Glomerular endothelial cell (primary cell): ENCODE results near the gene TLE2. TPM values are rescaled to one million over a fixed set of nuclear protein-coding genes. Genes with fewer than 3 reads are reported as not detected.
"Not testable (repeated sequence)": the region's sequence is repeated elsewhere in the genome, so short reads cannot be mapped to it uniquely, and the experiment has no call there.

Experiments used
- DNase-seq: peaks from one replicate; pipeline ENCODE4 v3.0.0-alpha.2; 2011; ENCODE audit warnings: low read depth, low spot score; ENCODE audit errors: extremely low read depth
- total RNA-seq: library from RNA; depleted of rRNA; stranded (reverse); fragments of >200 nt; gene quantifications from 2 replicates; pipeline ENCODE4 v1.2.3, GENCODE V29; 2015

Gene TLE2
- total RNA-seq, 1 donor from 2014 or later, result 32.8 TPM

- no peak for DNase-seq
These were observed 40.5 kb downstream of the TLE2 start for GRCh38 chr19:2988568-2988967.

- no peak for DNase-seq
These were observed 41.3 kb downstream of the TLE2 start for GRCh38 chr19:2987797-2988196.

- no peak for DNase-seq
These were observed 42.0 kb downstream of the TLE2 start for GRCh38 chr19:2986951-2987524.

- DNase-seq, result no peak
These were observed 44.9 kb downstream of the TLE2 start for GRCh38 chr19:2984215-2984528.

DNA sequence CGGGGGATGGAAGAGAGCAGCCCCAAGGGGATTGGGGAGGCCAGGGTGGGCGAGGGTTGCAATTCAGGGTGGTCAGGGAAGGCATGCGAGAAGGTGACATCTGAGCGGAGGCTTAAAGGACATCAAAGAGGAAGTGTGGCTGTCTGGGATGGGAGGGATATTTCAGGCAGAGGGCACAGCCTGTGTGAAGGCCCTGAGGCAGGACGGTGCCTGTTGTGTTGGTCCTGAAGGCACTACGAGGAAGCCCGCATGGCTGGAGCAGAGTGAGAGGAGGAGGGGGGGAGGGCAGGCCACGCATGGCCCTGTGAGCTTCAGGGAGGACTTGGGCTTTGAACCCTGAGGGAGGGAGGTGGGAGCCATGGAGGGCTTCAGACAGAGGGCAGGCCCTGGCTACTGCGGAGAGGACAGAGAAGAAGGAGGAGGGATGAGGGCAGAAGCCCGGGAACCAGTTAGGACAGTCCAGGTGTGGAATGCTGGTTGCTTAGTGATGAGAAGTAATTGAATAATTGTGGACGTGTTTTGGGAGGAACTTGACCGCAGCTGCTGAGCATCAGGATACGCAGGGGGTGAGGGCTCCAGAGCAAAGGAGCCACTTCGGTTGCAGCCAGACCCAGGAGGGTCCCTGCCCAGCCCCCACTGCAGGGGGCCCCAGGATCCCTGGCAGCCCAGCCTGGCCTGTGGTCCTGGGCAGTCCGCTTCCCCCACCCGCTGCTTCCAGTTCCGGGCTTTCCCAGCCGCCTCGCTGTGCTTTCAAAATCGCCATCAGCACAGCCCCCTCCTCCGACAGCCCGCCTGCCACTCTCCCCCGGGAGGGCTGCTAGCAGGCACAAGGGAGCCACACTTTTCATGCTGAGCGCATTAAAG lies 45.5 kb downstream of the TLE2 start:
- DNase-seq, result no peak

GRCh38 chr19:2982983-2983350 lies 46.1 kb downstream of the TLE2 start:
- DNase-seq, result no peak

GRCh38 chr19:2982561-2982960 lies 46.5 kb downstream of the TLE2 start:
- DNase-seq, result no peak

- DNase-seq, result no peak
These were observed 47.2 kb downstream of the TLE2 start for GRCh38 chr19:2981898-2982297.

DNA sequence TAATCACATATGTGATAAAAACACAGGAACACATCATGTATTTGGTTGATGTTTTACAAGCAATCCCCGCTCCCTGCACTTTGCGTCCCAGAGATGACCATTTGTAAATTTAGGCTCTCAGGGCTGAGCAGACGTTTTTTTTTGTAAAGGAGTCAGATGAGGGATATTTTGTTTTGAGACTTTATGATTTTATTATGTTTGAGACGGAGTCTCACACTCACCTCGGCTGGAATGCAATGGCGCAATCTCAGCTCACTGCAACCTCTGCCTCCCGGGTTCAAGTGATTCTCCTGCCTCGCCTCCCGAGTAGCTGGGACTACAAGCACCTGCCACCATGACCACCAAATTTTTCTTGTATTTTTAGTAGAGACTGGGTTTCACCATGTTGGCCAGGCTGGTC lies 50.3 kb downstream of the TLE2 start:
- no peak for DNase-seq

DNA sequence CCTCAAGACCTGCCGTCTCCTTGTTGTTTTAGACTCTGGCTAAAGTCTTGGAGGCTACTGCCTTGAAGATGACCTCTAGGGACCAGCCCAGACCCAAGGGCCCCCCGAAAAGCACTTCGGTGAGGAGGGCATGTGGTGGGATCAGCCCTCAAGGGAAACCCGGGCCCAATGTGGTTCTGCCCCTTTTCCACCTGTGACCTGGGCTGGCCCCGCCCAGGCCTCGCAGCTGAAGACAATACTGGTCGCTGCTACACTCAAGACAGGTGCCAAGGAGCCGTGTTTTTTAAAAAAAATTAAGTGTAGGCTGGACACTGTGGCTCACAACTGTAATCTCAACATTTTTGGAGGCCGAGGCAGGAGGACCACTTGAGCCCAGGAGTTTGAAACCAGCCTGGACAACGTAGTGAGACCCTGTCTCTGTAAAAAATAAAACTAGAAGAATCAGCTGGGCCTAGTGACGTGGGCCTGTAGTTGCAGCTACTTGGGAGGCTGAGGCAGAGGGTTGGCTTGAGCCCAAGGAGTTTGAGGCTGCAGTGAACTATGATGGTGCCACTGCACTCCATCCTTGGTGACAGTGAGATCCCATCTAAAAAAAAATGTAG lies 50.8 kb downstream of the TLE2 start:
- DNase-seq, result no peak

DNA sequence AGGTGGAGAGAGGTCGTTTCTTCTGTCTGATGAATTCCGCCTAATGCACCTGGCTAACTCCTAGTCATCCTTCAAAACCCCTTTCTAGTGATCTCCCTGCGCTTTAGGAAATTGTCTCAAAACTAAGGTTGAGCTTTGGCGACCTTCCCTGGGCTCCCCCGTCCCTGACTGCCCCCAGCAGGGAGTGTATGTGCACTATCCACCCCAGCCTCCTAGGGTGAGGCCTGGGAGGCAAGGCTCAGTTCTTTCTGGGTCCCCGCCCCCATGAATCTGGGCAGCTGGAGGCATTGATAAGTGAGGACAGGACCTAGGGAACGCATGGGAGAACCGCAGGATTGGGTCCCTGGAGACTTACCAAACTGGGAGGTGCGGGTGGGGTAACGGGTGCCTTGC lies 51.3 kb downstream of the TLE2 start:
- DNase-seq, result no peak

DNA sequence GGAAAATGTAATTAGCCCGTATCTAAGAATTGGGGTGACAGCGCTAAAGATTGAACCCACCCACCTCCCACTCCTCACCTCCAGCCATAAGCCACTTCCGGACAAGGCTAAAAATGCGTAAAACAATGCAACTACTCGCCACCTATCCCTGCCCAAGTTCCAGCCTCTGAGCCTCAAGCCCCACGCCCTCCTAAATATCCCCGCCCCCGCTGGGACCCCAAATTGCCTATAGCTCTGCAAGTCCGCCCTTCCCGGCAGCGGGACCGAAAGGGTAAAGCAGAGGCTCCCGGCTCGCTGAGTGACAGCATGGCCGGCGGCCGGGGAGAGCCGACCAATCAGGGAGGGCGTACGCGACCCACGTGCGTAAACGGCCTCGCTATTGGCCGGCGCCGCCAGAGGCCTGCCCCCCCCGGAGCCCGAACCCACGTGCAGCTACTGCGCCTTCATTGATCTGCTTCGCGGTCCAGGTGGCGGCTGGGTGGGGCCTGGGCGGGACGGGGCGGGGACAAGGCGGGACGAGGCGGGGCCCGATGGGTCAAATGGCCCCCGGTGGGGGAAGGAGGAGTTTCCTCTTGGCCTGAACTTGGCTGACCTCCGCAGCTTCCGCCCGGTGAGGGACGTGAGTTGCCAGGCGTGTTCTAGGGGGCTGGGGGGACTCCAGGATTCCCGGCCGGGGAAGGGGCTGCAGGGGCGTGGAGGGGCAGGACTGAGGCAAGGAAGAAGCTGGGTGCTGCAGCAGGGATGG lies 51.9 kb downstream of the TLE2 start, which contains the start of gene TLE6:
Gene TLE6, plus strand, starts transcription at position 564 of the 745 bp plus-strand sequence. CDS start 670 bp downstream, outside the sequence.
- DNase-seq, result no peak

GRCh38 chr19:2976609-2977000 lies 52.5 kb downstream of the TLE2 start:
- DNase-seq, result no peak

- DNase-seq, result no peak
These were observed 54.6 kb downstream of the TLE2 start for GRCh38 chr19:2974342-2975041.

DNA sequence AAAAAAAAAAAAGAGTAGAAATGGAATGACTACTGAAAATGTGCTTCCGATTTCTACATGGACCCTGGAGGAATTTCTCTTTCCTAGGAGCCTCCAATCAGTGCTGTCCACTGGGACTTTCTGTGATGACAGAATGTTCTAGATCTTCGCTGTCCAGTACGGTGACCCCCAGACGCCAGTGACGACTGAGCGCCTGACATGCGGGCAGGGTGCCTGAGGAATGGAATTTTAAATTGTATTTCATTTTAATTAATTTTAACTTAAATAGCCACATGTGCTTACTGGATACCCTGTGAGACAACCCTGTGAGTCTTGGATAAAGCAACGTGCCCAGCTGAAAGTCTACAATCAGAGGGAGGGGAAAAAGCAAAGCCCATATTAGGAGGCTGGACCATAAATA lies 55.9 kb downstream of the TLE2 start:
- DNase-seq, result no peak

GRCh38 chr19:2970201-2970835 lies 58.8 kb downstream of the TLE2 start:
- no peak for DNase-seq

- no peak for DNase-seq
These were observed 60.0 kb downstream of the TLE2 start for GRCh38 chr19:2969104-2969504.

DNA sequence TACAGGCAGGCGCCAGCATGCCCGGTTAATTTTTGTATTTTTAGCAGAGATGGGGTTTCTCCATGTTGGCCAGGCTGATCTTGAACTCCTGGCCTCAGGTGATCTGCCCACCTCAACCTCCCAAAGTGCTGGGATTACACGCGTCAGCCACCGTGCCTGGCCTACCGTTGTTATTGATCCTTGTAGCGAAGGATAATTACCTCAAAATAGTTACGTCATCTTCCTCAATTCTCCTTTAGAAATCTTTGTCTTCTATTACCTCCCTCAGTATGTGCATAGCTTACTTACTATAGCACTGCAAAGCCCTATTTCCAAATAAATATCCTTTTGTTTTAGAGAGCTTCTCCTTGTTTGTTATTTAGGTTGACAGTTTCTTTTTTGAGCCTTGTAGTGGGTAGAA lies 61.1 kb downstream of the TLE2 start:
- no peak for DNase-seq

- no peak for DNase-seq
These were observed 64.2 kb downstream of the TLE2 start for GRCh38 chr19:2964874-2965273.

- DNase-seq, result not testable (repeated sequence)
These were observed 65.4 kb downstream of the TLE2 start for GRCh38 chr19:2963631-2964030.
